Measurements from ENCODE around the gene TRAPPC11.

The TRAPPC11 gene

GRCh38 chr4:183760326-183760725 is 101.2 kb downstream of the TRAPPC11 start:
- DNase-seq = no peak

Data from CD4-positive, alpha-beta T cell treated with Interferon gamma for 1 hour (primary cell).